Adipocyte (in vitro differentiated cells): ENCODE measurements around the gene KSR2.
"Not testable (repeated sequence)": the region's sequence is repeated elsewhere in the genome, so short reads cannot be mapped to it uniquely, and the experiment has no call there.

ENCODE experiments used
- DNase-seq: peaks from one replicate; pipeline ENCODE4 v3.0.0-alpha.2; 2015; ENCODE audit warnings: low read depth
- H3K27me3 ChIP-seq: replicated peaks from 2 replicates; pipeline ENCODE4 v1.7.0; 2013; ENCODE audit warnings: mild to moderate bottlenecking, low read length, moderate library complexity; ENCODE audit not compliant: control insufficient read depth, insufficient read depth
- H3K36me3 ChIP-seq: 2 replicates; pipeline ENCODE4 v1.7.0; 2013; ENCODE audit warnings: low read length, mild to moderate bottlenecking, moderate library complexity; ENCODE audit not compliant: control insufficient read depth, insufficient read depth, severe bottlenecking
- H3K4me1 ChIP-seq: 2 replicates; pipeline ENCODE4 v1.7.0; 2013; ENCODE audit warnings: mild to moderate bottlenecking, low read length, moderate library complexity; ENCODE audit not compliant: control insufficient read depth, insufficient read depth
- H3K4me3 ChIP-seq: 2 replicates; pipeline ENCODE4 v1.7.0; 2013; ENCODE audit warnings: mild to moderate bottlenecking, low read length, moderate library complexity
- H3K9ac ChIP-seq: 2 replicates; pipeline ENCODE4 v1.7.0; 2013; ENCODE audit warnings: mild to moderate bottlenecking, low read length, moderate library complexity
- H3K9me3 ChIP-seq: 2 replicates; pipeline ENCODE4 v1.7.0; 2013; ENCODE audit warnings: mild to moderate bottlenecking, low read length, moderate library complexity; ENCODE audit not compliant: control insufficient read depth

KSR2 gene

GRCh38 chr12:117872546-117873169 is 96.1 kb downstream of the KSR2 start:
- Histone ChIP-seq H3K4me3 (no peak overlapping the region), H3K27me3 (peaks cover 17% of the 10 kb centered on the region), H3K36me3 (no peaks in the 10 kb centered on the region), H3K9me3 (peaks cover under 1% of the 10 kb centered on the region), H3K4me1 (no peaks in the 10 kb centered on the region), H3K9ac (no peak overlapping the region)
- DNase-seq, result no peak

- Histone ChIP-seq H3K9me3 (peaks cover 3% of the 10 kb centered on the region), H3K4me1 (no peaks in the 10 kb centered on the region), H3K4me3 (no peak overlapping the region), H3K27me3 (peaks cover 9% of the 10 kb centered on the region), H3K36me3 (no peaks in the 10 kb centered on the region), H3K9ac (no peak overlapping the region)
- no peak for DNase-seq
These were observed 99.2 kb downstream of the KSR2 start for GRCh38 chr12:117869551-117869950.

- Histone ChIP-seq H3K9ac (no peak overlapping the region), H3K36me3 (no peaks in the 10 kb centered on the region), H3K27me3 (peaks cover 9% of the 10 kb centered on the region), H3K4me3 (no peak overlapping the region), H3K9me3 (peaks cover 3% of the 10 kb centered on the region), H3K4me1 (no peaks in the 10 kb centered on the region)
- no peak for DNase-seq
These were observed 101.4 kb downstream of the KSR2 start for GRCh38 chr12:117867348-117867747.

GRCh38 chr12:117865505-117865904 is 103.3 kb downstream of the KSR2 start:
- Histone ChIP-seq H3K36me3 (no peaks in the 10 kb centered on the region), H3K9me3 (peaks cover 3% of the 10 kb centered on the region), H3K9ac (no peak overlapping the region), H3K27me3 (peaks cover 9% of the 10 kb centered on the region), H3K4me1 (no peaks in the 10 kb centered on the region), H3K4me3 (no peak overlapping the region)
- DNase-seq, result no peak

- no peak overlapping the region for H3K4me3 ChIP-seq
- no peak for DNase-seq
- H3K27me3 ChIP-seq, result peaks cover 1% of the 10 kb centered on the region
- H3K4me1 ChIP-seq, result no peaks in the 10 kb centered on the region
- H3K9ac ChIP-seq, result no peak overlapping the region
- peaks cover 3% of the 10 kb centered on the region for H3K9me3 ChIP-seq
- no peaks in the 10 kb centered on the region for H3K36me3 ChIP-seq
These were observed 105.6 kb downstream of the KSR2 start for GRCh38 chr12:117863002-117863709.

GRCh38 chr12:117861691-117862090 is 107.1 kb downstream of the KSR2 start:
- Histone ChIP-seq H3K4me3 (no peak overlapping the region), H3K4me1 (no peaks in the 10 kb centered on the region), H3K9me3 (no peaks in the 10 kb centered on the region), H3K27me3 (peaks cover 3% of the 10 kb centered on the region), H3K36me3 (no peaks in the 10 kb centered on the region), H3K9ac (no peak overlapping the region)
- DNase-seq, result no peak

GRCh38 chr12:117860787-117861290 is 108.0 kb downstream of the KSR2 start:
- not testable (repeated sequence) for H3K9me3 ChIP-seq, DNase-seq, H3K27me3 ChIP-seq, H3K9ac ChIP-seq, H3K4me1 ChIP-seq, H3K4me3 ChIP-seq, H3K36me3 ChIP-seq

- H3K9me3 ChIP-seq, result no peaks in the 10 kb centered on the region
- H3K4me3 ChIP-seq, result no peak overlapping the region
- H3K4me1 ChIP-seq, result no peaks in the 10 kb centered on the region
- peaks cover 11% of the 10 kb centered on the region for H3K27me3 ChIP-seq
- no peaks in the 10 kb centered on the region for H3K36me3 ChIP-seq
- no peak overlapping the region for H3K9ac ChIP-seq
- no peak for DNase-seq
These were observed 108.7 kb downstream of the KSR2 start for GRCh38 chr12:117860111-117860510.

- H3K27me3 ChIP-seq, result peaks cover 11% of the 10 kb centered on the region
- H3K36me3 ChIP-seq, result no peaks in the 10 kb centered on the region
- H3K9me3 ChIP-seq, result peaks cover 8% of the 10 kb centered on the region
- no peaks in the 10 kb centered on the region for H3K4me1 ChIP-seq
- H3K9ac ChIP-seq, result no peak overlapping the region
- peak; percentile 68 for DNase-seq
- no peak overlapping the region for H3K4me3 ChIP-seq
These were observed 110.9 kb downstream of the KSR2 start for GRCh38 chr12:117857632-117858612.

GRCh38 chr12:117857139-117857538 is 111.7 kb downstream of the KSR2 start:
- H3K36me3 ChIP-seq, H3K9me3 ChIP-seq, H3K9ac ChIP-seq, DNase-seq, H3K4me1 ChIP-seq, H3K4me3 ChIP-seq: not testable (repeated sequence)
- peaks cover 11% of the 10 kb centered on the region for H3K27me3 ChIP-seq

- no peaks in the 10 kb centered on the region for H3K36me3 ChIP-seq
- H3K9ac ChIP-seq, result no peak overlapping the region
- H3K4me1 ChIP-seq, result no peaks in the 10 kb centered on the region
- no peak for DNase-seq
- peaks cover 21% of the 10 kb centered on the region for H3K27me3 ChIP-seq
- H3K9me3 ChIP-seq, result peaks cover 8% of the 10 kb centered on the region
- H3K4me3 ChIP-seq, result no peak overlapping the region
These were observed 113.6 kb downstream of the KSR2 start for GRCh38 chr12:117855165-117855564.
